ENCODE results near the gene MBD5.
"Not testable (repeated sequence)": the region's sequence is repeated elsewhere in the genome, so short reads cannot be mapped to it uniquely, and the experiment has no call there.

Gene MBD5

DNA sequence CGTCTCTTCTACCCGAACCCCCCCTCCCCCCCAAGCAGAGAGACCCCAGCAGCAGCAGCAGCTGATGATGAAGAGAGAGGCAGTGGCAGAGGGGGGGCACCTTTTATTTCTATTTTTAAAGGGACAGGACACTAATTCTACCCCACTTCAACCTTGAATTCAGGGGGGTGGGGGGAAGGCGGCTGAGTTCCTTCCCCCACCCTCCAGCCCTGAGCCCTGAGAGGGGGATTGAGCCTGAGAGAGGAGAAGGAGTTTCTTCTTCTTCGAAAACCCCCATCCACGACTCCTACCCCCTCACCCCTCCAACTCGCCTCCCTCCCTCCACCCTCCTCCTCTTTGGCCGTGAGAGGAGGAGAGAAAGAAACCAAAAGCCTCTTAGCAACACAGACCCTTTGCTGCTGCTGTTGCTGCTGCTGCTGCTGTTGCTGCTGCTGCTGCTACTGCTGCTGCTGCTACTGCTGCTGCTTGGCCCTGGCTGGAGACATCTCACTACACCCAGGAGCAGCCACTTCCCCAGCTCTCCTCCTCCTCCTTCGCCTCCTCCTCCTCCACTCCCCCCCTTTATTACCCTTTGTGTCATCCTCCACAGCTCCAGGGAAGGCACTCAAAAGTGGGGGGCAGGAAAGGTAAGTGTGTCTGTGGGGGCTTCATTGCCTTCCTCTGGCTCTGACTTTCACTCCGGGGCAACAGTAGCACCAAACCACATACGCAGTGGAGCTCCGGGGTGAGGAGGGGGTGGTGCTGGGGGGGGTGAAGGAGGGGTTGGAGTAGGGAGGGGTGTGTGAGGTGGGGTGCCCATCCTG, at the start of gene MBD5:
Gene MBD5, plus strand, starts transcription at position 33 of the 803 bp plus-strand sequence.
- peak; percentile 45 for DNase-seq

DNA sequence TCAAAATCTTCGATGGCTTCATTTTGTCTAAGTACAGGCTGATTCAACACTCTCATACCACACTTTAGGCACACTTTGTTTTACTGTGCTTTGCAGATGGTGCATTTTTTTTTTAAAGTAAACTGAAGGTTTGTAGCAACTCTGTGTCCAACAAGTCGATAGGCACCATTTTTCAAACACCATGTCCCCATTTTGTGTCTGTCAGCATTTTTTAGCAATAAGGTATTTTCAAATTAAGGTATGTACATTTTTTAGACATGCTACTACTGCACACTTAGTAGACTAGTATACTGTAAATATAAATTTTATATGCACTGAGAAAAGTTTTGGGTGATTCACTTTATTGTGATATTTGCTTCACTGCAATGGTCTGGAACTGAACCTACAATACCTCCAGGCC, 44.8 kb upstream of the MBD5 start:
- DNase-seq = no peak

GRCh38 chr2:147977679-147978078, 43.2 kb upstream of the MBD5 start:
- no peak for DNase-seq

DNA sequence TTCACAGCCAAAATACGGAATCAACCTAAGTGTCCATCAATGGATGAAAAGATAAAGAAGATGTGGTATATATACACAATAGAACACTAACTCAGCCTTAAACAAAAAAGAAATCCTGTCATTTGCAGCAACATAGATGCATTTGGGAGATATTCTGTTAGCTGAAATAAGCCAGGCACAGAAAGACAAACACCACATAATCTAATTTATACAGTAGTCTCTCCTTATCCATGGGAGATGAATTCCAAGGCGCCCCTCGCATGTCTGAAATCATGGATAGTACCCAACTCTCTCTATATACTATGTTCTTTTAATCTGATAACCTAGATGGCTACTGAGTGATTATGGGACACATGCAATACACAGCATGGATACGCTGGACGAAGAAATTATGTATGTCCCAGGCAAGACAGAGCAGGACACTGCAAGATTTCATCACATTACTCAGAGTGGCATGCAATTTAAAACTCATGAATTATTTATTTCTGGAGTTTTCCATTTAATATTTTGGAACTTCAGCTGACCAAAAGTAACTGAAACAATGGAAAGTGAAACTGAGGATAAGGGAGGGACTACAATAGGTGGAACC, 39.9 kb upstream of the MBD5 start:
- no peak for DNase-seq

- DNase-seq = no peak
Measured at GRCh38 chr2:147989102-147989501, 31.8 kb upstream of the MBD5 start.

DNA sequence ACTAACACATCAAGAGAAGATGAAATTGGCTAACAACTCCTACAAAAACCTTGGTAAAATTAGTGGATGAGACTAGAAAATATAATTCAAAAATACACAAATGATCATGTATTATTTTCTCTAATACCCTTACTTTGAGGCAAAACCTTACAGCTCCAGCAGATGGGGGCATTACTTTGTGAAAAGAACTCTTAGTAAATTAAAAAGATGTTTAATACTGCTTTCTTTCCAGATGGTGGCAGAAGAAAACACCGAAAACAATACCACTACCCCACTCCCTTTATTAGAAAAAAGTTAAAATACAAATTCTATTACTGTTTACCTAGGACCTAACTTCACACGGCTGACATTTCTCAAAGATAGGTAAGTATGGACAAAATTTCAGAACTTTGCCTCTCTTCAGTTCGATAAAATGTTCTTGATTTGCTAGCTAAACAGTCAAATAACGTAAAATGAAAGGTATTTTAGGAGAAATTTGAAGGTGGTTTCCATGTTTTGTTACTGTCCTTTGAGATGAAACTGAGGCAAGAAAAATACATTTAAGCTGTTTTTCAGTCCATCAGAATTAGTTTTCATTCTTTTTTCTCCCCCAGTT, 31.0 kb upstream of the MBD5 start:
- DNase-seq = peak; percentile 28

- not testable (repeated sequence) for DNase-seq
Measured at GRCh38 chr2:147994965-147995364, 25.9 kb upstream of the MBD5 start.

GRCh38 chr2:147996828-147997227, 24.1 kb upstream of the MBD5 start:
- no peak for DNase-seq

- DNase-seq = no peak
Measured at GRCh38 chr2:147998203-147998602, 22.7 kb upstream of the MBD5 start.

DNA sequence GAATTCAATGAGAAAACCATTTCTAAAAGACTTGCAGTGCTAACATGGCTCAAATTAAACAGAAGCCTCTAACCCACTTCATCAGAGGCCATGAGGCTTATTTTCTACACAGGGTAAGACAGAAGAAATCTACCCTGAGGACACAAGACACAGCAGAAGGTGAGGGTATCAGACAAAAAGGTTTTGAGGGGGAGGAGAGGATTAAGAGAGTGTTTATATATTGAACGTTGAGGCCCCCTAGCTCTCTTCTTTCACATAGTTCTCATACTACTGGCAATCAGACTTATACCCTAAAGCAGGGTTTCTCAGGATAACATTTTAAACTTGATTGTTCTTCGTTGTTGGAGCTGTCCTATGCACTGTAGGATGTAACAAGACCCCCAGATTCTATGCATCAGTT, 21.8 kb upstream of the MBD5 start:
- no peak for DNase-seq

GRCh38 chr2:148000095-148000494, 20.8 kb upstream of the MBD5 start:
- no peak for DNase-seq

DNA sequence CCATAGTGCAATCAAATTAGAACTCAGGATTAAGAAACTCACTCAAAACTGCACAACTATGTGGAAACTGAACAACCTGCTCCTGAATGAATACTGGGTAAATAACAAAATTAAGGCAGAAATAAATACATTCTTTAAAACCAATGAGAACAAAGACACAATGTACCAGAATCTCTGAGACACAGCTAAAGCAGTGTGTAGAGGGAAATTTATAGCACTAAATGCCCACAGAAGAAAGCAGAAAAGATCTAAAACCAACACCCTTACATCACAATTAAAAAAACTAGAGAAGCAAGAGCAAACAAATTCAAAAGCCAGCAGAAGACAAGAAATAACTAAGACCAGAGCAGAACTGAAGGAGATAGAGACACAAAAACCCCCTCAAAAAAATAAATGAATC, 18.5 kb upstream of the MBD5 start:
- DNase-seq = not testable (repeated sequence)

DNA sequence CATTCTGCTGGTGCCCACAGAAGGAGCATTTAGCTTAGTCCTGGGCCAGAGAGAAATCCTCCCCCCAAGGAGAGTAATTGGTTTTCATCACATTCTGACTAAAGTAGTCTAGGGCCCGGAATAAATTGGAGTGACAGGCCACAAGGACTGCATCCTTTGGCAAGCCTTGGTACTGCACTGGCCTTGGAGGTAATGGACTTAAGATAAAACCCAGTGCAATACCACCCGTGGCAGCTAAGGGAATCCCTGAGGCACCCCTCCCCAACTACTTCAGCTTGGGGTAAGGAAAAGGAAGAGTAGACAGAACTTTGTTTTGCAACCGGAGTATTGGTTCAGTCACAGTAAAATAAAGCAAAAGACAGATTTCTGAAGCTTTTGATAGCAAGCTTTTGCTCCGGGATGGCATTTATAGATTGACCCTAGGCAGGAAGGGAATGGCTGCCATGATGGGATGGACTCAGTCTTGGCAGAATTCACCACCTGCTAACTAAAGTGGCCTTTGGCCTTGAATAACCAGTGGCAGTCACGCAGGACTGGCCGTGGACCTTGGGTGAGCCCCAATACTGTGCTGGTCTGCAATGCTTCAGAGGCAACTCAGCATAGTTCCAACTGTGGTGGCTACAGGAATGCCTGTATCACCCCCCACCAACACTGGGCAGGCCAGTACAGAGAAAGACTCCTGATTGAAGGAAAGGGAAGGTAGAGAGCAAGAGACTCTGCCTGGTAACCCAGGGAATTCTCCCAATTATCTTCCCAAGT, 14.5 kb upstream of the MBD5 start:
- no peak for DNase-seq

GRCh38 chr2:148007219-148007900, 13.5 kb upstream of the MBD5 start:
- no peak for DNase-seq

GRCh38 chr2:148008411-148008810, 12.5 kb upstream of the MBD5 start:
- DNase-seq = not testable (repeated sequence)

- DNase-seq = no peak
Measured at GRCh38 chr2:148013876-148014275, 7.0 kb upstream of the MBD5 start.

- no peak for DNase-seq
Measured at GRCh38 chr2:148014616-148015015, 6.3 kb upstream of the MBD5 start.

- DNase-seq = peak; percentile 98
Measured at GRCh38 chr2:148020111-148021058, 506 bp upstream of the MBD5 start, which contains the start of gene ORC4. ORC4 (minus strand) TSS chr2:148020737; CDS start chr2:147975958, 44,779 bp downstream.

DNA sequence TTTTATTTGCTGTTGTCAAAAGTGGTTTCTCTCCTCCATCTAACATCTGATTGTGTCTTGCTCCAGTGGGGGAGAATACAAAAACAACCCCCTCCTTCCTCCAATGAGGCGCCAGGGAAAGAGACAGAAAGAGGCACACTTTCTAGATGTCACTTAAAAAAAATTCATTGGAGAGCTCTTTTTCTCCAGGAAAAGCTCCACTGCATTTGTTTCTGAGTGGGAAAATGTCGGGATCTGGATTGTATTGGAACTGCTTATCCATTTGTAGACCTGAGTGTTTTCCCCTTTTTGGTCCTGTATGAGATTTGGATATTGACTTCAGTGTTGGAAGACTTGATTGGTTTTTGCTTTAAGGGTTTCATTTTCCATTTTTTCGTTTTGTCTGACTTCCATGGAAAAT, 995 bp downstream of the MBD5 start:
- no peak for DNase-seq

DNA sequence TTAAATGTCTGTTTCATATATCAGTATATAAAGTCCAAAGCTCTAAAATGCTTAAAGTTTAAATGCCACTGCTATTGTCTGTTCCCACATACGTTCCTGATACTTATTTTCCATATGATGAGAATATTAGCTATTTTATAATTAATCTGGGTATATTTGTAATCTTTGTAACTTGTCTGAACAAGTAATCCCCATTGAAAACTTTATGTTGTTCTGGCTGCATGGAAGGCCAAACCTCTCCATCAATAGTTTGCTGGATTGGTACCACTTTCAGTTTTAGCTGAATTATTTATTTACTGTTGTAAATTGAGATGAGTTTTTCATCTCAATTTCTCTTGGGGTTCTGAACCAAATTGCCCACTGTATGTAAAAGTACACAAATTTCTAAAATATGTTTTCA, 1.5 kb downstream of the MBD5 start:
- no peak for DNase-seq

- DNase-seq = no peak
Measured at GRCh38 chr2:148022882-148023281, 2.0 kb downstream of the MBD5 start.

DNA sequence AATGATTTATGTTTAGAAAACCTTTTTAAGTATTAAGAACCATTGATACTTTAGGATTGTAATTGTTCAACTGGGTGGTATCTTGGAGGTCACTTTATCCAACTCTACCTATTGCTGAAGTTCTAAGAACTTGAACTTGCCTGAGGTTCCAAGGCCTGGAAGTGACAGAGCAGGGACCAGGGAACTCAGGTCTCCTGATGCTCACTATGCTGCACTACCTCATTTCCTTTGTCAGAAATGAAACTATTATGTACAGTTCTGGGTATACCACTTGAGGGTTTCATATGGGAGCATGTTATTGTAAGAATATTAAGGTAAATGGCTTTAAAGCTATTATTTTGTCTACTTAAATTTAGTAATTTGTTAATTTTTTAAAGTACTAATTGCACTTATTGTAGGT, 3.0 kb downstream of the MBD5 start:
- DNase-seq = peak; percentile 36
